ENCODE measurements around the gene GLT1D1.
"Not testable (repeated sequence)": the region's sequence is repeated elsewhere in the genome, so short reads cannot be mapped to it uniquely, and the experiment has no call there.

Gene GLT1D1

DNA sequence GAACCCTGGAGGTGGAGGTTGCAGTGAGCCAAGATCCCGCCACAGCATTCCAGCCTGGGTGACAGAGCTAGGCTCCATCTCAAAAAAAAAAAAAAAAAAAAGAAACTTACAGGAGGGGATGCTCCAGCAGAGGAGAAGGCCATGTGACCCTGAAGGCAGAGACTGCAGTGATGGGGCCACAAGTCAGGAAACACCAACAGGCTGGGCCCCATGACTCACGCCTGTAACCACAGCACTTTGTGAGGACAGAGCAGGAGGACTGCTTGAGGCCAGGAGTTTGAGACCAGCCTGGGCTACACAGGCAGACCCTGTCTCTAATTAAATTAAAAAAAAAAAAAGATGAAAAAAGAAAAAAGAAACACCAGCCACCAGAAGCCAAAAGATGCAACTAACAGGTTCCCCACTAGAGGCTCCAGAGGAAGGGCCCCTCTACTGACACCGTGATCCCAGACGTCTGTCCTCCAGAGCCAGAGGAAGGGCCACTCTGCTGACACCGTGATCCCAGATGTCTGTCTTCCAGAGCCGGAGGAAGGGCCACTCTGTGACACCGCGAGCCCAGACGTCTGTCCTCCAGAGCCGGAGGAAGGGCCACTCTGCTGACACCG, 9.1 kb upstream of the GLT1D1 start:
- ATAC-seq, result no peak

DNA sequence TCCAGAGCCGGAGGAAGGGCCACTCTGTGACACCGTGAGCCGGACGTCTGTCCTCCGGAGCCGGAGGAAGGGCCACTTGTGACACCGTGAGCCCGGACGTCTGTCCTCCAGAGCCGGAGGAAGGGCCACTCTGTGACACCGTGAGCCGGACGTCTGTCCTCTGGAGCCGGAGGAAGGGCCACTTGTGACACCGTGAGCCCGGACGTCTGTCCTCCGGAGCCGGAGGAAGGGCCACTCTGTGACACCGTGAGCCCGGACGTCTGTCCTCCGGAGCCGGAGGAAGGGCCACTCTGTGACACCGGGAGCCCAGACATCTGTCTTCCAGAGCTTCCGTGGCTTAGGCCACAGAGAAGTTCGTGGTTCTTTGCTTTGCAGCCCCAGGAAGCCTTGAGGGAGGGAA, 6.6 kb upstream of the GLT1D1 start:
- not testable (repeated sequence) for ATAC-seq

More for the DNA sequence above, 9.1 kb upstream of the GLT1D1 start:
- TF ChIP-seq, protein P1, sequence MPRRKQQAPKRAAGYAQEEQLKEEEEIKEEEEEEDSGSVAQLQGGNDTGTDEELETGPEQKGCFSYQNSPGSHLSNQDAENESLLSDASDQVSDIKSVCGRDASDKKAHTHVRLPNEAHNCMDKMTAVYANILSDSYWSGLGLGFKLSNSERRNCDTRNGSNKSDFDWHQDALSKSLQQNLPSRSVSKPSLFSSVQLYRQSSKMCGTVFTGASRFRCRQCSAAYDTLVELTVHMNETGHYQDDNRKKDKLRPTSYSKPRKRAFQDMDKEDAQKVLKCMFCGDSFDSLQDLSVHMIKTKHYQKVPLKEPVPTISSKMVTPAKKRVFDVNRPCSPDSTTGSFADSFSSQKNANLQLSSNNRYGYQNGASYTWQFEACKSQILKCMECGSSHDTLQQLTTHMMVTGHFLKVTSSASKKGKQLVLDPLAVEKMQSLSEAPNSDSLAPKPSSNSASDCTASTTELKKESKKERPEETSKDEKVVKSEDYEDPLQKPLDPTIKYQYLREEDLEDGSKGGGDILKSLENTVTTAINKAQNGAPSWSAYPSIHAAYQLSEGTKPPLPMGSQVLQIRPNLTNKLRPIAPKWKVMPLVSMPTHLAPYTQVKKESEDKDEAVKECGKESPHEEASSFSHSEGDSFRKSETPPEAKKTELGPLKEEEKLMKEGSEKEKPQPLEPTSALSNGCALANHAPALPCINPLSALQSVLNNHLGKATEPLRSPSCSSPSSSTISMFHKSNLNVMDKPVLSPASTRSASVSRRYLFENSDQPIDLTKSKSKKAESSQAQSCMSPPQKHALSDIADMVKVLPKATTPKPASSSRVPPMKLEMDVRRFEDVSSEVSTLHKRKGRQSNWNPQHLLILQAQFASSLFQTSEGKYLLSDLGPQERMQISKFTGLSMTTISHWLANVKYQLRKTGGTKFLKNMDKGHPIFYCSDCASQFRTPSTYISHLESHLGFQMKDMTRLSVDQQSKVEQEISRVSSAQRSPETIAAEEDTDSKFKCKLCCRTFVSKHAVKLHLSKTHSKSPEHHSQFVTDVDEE (CRISPR knock-in tag; IDR thresholded peaks at IDR 0.05), result no peak
- no peak for TF ChIP-seq BACH2 (CRISPR knock-in tag; IDR thresholded peaks at IDR 0.05; ENCODE audit: borderline replicate concordance)
- TF ChIP-seq ZNF70 (CRISPR knock-in tag; IDR thresholded peaks at IDR 0.05), result no peak
- TF ChIP-seq GLIS3 (CRISPR knock-in tag; IDR thresholded peaks at IDR 0.05), result no peak
- TF ChIP-seq, protein P2, sequence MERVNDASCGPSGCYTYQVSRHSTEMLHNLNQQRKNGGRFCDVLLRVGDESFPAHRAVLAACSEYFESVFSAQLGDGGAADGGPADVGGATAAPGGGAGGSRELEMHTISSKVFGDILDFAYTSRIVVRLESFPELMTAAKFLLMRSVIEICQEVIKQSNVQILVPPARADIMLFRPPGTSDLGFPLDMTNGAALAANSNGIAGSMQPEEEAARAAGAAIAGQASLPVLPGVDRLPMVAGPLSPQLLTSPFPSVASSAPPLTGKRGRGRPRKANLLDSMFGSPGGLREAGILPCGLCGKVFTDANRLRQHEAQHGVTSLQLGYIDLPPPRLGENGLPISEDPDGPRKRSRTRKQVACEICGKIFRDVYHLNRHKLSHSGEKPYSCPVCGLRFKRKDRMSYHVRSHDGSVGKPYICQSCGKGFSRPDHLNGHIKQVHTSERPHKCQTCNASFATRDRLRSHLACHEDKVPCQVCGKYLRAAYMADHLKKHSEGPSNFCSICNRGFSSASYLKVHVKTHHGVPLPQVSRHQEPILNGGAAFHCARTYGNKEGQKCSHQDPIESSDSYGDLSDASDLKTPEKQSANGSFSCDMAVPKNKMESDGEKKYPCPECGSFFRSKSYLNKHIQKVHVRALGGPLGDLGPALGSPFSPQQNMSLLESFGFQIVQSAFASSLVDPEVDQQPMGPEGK (CRISPR knock-in tag; IDR thresholded peaks at IDR 0.05; ENCODE audit: borderline replicate concordance), result no peak
- no peak for TF ChIP-seq ISL1 (CRISPR knock-in tag; IDR thresholded peaks at IDR 0.05)
- no peak for TF ChIP-seq ZFP3 (CRISPR knock-in tag; IDR thresholded peaks at IDR 0.05)
- TF ChIP-seq ARNTL (CRISPR knock-in tag; IDR thresholded peaks at IDR 0.05; ENCODE audit: borderline replicate concordance, low read depth), result no peak
- no peak for TF ChIP-seq CSDC2 (CRISPR knock-in tag; IDR thresholded peaks at IDR 0.05)
- TF ChIP-seq, protein P3, sequence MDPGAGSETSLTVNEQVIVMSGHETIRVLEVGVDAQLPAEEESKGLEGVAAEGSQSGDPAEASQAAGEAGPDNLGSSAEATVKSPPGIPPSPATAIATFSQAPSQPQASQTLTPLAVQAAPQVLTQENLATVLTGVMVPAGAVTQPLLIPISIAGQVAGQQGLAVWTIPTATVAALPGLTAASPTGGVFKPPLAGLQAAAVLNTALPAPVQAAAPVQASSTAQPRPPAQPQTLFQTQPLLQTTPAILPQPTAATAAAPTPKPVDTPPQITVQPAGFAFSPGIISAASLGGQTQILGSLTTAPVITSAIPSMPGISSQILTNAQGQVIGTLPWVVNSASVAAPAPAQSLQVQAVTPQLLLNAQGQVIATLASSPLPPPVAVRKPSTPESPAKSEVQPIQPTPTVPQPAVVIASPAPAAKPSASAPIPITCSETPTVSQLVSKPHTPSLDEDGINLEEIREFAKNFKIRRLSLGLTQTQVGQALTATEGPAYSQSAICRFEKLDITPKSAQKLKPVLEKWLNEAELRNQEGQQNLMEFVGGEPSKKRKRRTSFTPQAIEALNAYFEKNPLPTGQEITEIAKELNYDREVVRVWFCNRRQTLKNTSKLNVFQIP (CRISPR knock-in tag; IDR thresholded peaks at IDR 0.05; ENCODE audit: borderline replicate concordance, low read depth), result no peak
- no peak for TF ChIP-seq RARB (CRISPR knock-in tag; IDR thresholded peaks at IDR 0.05)
- TF ChIP-seq ZNF8 (CRISPR knock-in tag; IDR thresholded peaks at IDR 0.05), result no peak
- TF ChIP-seq ZFP30 (CRISPR knock-in tag; IDR thresholded peaks at IDR 0.05), result no peak
- TF ChIP-seq, protein P4, sequence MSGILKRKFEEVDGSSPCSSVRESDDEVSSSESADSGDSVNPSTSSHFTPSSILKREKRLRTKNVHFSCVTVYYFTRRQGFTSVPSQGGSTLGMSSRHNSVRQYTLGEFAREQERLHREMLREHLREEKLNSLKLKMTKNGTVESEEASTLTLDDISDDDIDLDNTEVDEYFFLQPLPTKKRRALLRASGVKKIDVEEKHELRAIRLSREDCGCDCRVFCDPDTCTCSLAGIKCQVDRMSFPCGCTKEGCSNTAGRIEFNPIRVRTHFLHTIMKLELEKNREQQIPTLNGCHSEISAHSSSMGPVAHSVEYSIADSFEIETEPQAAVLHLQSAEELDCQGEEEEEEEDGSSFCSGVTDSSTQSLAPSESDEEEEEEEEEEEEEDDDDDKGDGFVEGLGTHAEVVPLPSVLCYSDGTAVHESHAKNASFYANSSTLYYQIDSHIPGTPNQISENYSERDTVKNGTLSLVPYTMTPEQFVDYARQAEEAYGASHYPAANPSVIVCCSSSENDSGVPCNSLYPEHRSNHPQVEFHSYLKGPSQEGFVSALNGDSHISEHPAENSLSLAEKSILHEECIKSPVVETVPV (CRISPR knock-in tag; IDR thresholded peaks at IDR 0.05), result no peak
- TF ChIP-seq, protein P5, sequence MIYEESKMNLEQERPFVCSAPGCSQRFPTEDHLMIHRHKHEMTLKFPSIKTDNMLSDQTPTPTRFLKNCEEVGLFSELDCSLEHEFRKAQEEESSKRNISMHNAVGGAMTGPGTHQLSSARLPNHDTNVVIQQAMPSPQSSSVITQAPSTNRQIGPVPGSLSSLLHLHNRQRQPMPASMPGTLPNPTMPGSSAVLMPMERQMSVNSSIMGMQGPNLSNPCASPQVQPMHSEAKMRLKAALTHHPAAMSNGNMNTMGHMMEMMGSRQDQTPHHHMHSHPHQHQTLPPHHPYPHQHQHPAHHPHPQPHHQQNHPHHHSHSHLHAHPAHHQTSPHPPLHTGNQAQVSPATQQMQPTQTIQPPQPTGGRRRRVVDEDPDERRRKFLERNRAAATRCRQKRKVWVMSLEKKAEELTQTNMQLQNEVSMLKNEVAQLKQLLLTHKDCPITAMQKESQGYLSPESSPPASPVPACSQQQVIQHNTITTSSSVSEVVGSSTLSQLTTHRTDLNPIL (CRISPR knock-in tag; IDR thresholded peaks at IDR 0.05; ENCODE audit: low read depth), result no peak
- no peak for TF ChIP-seq PPARA (CRISPR knock-in tag; IDR thresholded peaks at IDR 0.05; ENCODE audit: borderline replicate concordance)

DNA sequence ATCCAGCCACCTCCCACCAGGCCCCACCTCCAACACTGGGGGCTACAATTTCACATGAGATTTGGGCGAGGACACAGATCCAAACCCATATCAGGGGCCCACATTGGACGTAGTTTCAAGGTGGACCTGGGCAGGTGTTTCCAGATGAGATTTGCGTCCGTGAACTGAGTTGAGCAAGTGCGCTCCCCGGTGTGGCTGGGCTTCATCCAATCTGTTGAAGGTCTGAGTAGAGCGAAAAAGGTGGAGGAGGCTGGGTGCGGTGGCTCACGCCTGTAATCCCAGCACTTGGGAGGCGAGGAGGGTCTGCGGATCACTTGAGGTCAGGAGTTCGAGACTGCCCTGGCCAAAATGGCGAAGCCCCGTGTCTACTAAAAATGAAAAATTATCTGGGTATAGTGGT, 4.9 kb upstream of the GLT1D1 start:
- ATAC-seq, result no peak
- TF ChIP-seq CSDC2 (CRISPR knock-in tag; IDR thresholded peaks at IDR 0.05) (no peak), ZNF565 (CRISPR knock-in tag; conservative IDR thresholded peaks at IDR 0.05; ENCODE audit: low read depth) (no peak), BACH2 (CRISPR knock-in tag; IDR thresholded peaks at IDR 0.05; ENCODE audit: borderline replicate concordance) (no peak), TCF4 (CRISPR knock-in tag; IDR thresholded peaks at IDR 0.05; ENCODE audit: borderline replicate concordance) (no peak), GLIS3 (CRISPR knock-in tag; IDR thresholded peaks at IDR 0.05) (no peak), ISL1 (CRISPR knock-in tag; IDR thresholded peaks at IDR 0.05) (no peak), PPARA (CRISPR knock-in tag; IDR thresholded peaks at IDR 0.05; ENCODE audit: borderline replicate concordance) (no peak), ZFP3 (CRISPR knock-in tag; IDR thresholded peaks at IDR 0.05) (no peak), ZNF70 (CRISPR knock-in tag; IDR thresholded peaks at IDR 0.05) (no peak), ZNF8 (CRISPR knock-in tag; IDR thresholded peaks at IDR 0.05) (no peak), TOX (CRISPR knock-in tag; IDR thresholded peaks at IDR 0.05; ENCODE audit: borderline replicate concordance) (no peak)
- TF ChIP-seq, protein P1 (CRISPR knock-in tag; IDR thresholded peaks at IDR 0.05), result no peak
- TF ChIP-seq, protein P4 (CRISPR knock-in tag; IDR thresholded peaks at IDR 0.05), result no peak
- TF ChIP-seq, protein P5 (CRISPR knock-in tag; IDR thresholded peaks at IDR 0.05; ENCODE audit: low read depth), result no peak
